H9 (cell line): Measurements from ENCODE around the gene TTC39B. TPM values are rescaled to one million over a fixed set of nuclear protein-coding genes. Genes with fewer than 3 reads are reported as not detected.

Source experiments
- DNase-seq: peaks from one replicate; pipeline ENCODE4 v3.0.0-alpha.2; 2017
- H2AFZ ChIP-seq: one replicate; pipeline ENCODE4 v1.6.1; 2013; ENCODE audit warnings: mild to moderate bottlenecking, low read length, control low read depth, moderate library complexity
- H2AK5ac ChIP-seq: 2 replicates; pipeline ENCODE4 v1.6.1; 2013; ENCODE audit warnings: low read length, control low read depth, mixed read lengths; ENCODE audit not compliant: insufficient read length
- H2BK120ac ChIP-seq: one replicate; pipeline ENCODE4 v1.6.1; 2013; ENCODE audit warnings: low read depth, mild to moderate bottlenecking, low read length, control low read depth, inconsistent platforms; ENCODE audit not compliant: poor library complexity, severe bottlenecking
- H2BK12ac ChIP-seq: 2 replicates; pipeline ENCODE4 v1.6.1; 2013; ENCODE audit warnings: low read length, control low read depth, mixed read lengths, low read depth; ENCODE audit not compliant: insufficient read length
- H2BK15ac ChIP-seq: 2 replicates; pipeline ENCODE4 v1.6.1; 2013; ENCODE audit warnings: low read depth, low read length, control low read depth
- H2BK20ac ChIP-seq: one replicate; pipeline ENCODE4 v1.6.1; 2013; ENCODE audit warnings: low read depth, mild to moderate bottlenecking, low read length, control low read depth, inconsistent platforms; ENCODE audit not compliant: poor library complexity, severe bottlenecking
- H2BK5ac ChIP-seq: 2 replicates; pipeline ENCODE4 v1.6.1; 2013; ENCODE audit warnings: low read length, control low read depth, mixed read lengths; ENCODE audit not compliant: insufficient read length
- H3K14ac ChIP-seq: 2 replicates; pipeline ENCODE4 v1.6.1; 2013; ENCODE audit warnings: low read length, control low read depth; ENCODE audit not compliant: insufficient read depth
- H3K18ac ChIP-seq: 2 replicates; pipeline ENCODE4 v1.6.1; 2013; ENCODE audit warnings: low read depth, mild to moderate bottlenecking, mixed read lengths, low read length, control low read depth; ENCODE audit not compliant: insufficient read length
- H3K23ac ChIP-seq: 2 replicates; pipeline ENCODE4 v1.6.1; 2013; ENCODE audit warnings: low read length, control low read depth, mixed read lengths, low read depth; ENCODE audit not compliant: insufficient read length
- H3K23me2 ChIP-seq: 2 replicates; pipeline ENCODE4 v1.6.1; 2013; ENCODE audit warnings: low read depth, mild to moderate bottlenecking, mixed read lengths, low read length, control low read depth; ENCODE audit not compliant: insufficient read length, poor library complexity, severe bottlenecking
- H3K27ac ChIP-seq: 2 replicates; pipeline ENCODE4 v1.5.1; 2013; ENCODE audit warnings: low read length, control low read depth, mixed read lengths, low read depth; ENCODE audit not compliant: insufficient read length
- H3K27me3 ChIP-seq: 2 replicates; pipeline ENCODE4 v1.6.1; 2013; ENCODE audit warnings: low read length, control low read depth, inconsistent platforms; ENCODE audit not compliant: insufficient read depth
- H3K4ac ChIP-seq: 2 replicates; pipeline ENCODE4 v1.6.1; 2013; ENCODE audit warnings: low read depth, mild to moderate bottlenecking, control low read depth, inconsistent platforms, low read length, moderate library complexity
- H3K4me1 ChIP-seq: 2 replicates; pipeline ENCODE4 v1.6.1; 2013; ENCODE audit warnings: low read length, control low read depth, inconsistent platforms; ENCODE audit not compliant: insufficient read depth
- H3K4me2 ChIP-seq: 2 replicates; pipeline ENCODE4 v1.6.1; 2013; ENCODE audit warnings: low read length, control low read depth, mixed read lengths; ENCODE audit not compliant: insufficient read length, insufficient read depth
- H3K56ac ChIP-seq: 2 replicates; pipeline ENCODE4 v1.6.1; 2013; ENCODE audit warnings: low read depth, mild to moderate bottlenecking, mixed read lengths, low read length, control low read depth; ENCODE audit not compliant: insufficient read length
- H3K79me1 ChIP-seq: 2 replicates; pipeline ENCODE4 v1.6.1; 2013; ENCODE audit warnings: low read depth, mild to moderate bottlenecking, moderate library complexity, low read length, control low read depth, inconsistent platforms; ENCODE audit not compliant: insufficient read depth, poor library complexity, severe bottlenecking
- H3K79me2 ChIP-seq: 2 replicates; pipeline ENCODE4 v1.6.1; 2013; ENCODE audit warnings: low read length, control low read depth, inconsistent platforms; ENCODE audit not compliant: insufficient read depth
- H3K9ac ChIP-seq: 2 replicates; pipeline ENCODE4 v1.6.1; 2013; ENCODE audit warnings: low read length, control low read depth, mixed read lengths; ENCODE audit not compliant: insufficient read length; ENCODE audit errors: extremely low read depth
- H3K9me3 ChIP-seq: one replicate; pipeline ENCODE4 v1.6.1; 2013; ENCODE audit warnings: low read depth, low read length, inconsistent platforms; ENCODE audit not compliant: control insufficient read depth
- H3T11ph ChIP-seq: one replicate; pipeline ENCODE4 v1.6.1; 2013; ENCODE audit warnings: mild to moderate bottlenecking, low read length, control low read depth, inconsistent platforms
- H4K20me1 ChIP-seq: one replicate; pipeline ENCODE4 v1.6.1; 2013; ENCODE audit not compliant: control insufficient read depth, insufficient read length, insufficient read depth
- H4K5ac ChIP-seq: 2 replicates; pipeline ENCODE4 v1.6.1; 2013; ENCODE audit warnings: low read depth, mild to moderate bottlenecking, mixed read lengths, low read length, control low read depth; ENCODE audit not compliant: insufficient read length
- H4K8ac ChIP-seq: replicated peaks from 2 replicates; pipeline ENCODE4 v1.6.1; 2013; ENCODE audit warnings: low read length, control low read depth, mixed read lengths, low read depth; ENCODE audit not compliant: insufficient read length
- H4K91ac ChIP-seq: 2 replicates; pipeline ENCODE4 v1.6.1; 2013; ENCODE audit warnings: low read depth, mild to moderate bottlenecking, moderate library complexity, mixed read lengths, low read length, control low read depth; ENCODE audit not compliant: insufficient read length
- H3K27ac Mint-ChIP-seq, 3 experiments: 2 replicates in 2 of 3; 3 replicates in 1 of 3; pipeline ENCODE4 v1.8.0; 2020 to 2021; ENCODE audit warnings: mixed read lengths in 3 of 3, mild to moderate bottlenecking in 1 of 3, moderate library complexity in 1 of 3
- H3K27me3 Mint-ChIP-seq: 2 replicates; pipeline ENCODE4 v1.8.0; 2021; ENCODE audit warnings: low read depth, mild to moderate bottlenecking, moderate library complexity, mixed read lengths
- H3K36me3 Mint-ChIP-seq, 3 experiments: 2 replicates in 2 of 3; 3 replicates in 1 of 3; pipeline ENCODE4 v1.8.0; 2020 to 2021; ENCODE audit warnings: low read depth in 3 of 3, mixed read lengths in 3 of 3; ENCODE audit not compliant: insufficient read depth in 1 of 3
- H3K4me1 Mint-ChIP-seq, 2 experiments: 2 replicates each; pipeline ENCODE4 v1.8.0; 2020; ENCODE audit warnings: mixed read lengths in 2 of 2
- H3K4me3 Mint-ChIP-seq, 2 experiments: 2 replicates in 1 of 2; 3 replicates in 1 of 2; pipeline ENCODE4 v1.8.0; 2020 to 2021; ENCODE audit warnings: mild to moderate bottlenecking in 2 of 2, mixed read lengths in 2 of 2, moderate library complexity in 1 of 2
- H3K9me3 Mint-ChIP-seq, 2 experiments: 2 replicates in 1 of 2; 3 replicates in 1 of 2; pipeline ENCODE4 v1.8.0; 2020; ENCODE audit warnings: mild to moderate bottlenecking in 2 of 2, mixed read lengths in 2 of 2, moderate library complexity in 1 of 2
- CTCF ChIP-seq: fragments of 200-600 bp; sonication (generic); conservative IDR thresholded peaks from 3 replicates; pipeline ENCODE4 v1.8.0; 2021; ENCODE audit warnings: antibody characterized with exemption, mild to moderate bottlenecking
- WGBS: extraction: QIAGEN DNeasy Blood & Tissue Kit; methylation state at CpG from one replicate; pipeline ENCODE4 v1.1.7; 2013; ENCODE audit warnings: missing lambda C conversion rate, low lambda C conversion rate, mixed read lengths; ENCODE audit not compliant: insufficient read length; ENCODE audit errors: extremely low coverage; 5-methylcytosine and 5-hydroxymethylcytosine counted together
- total RNA-seq: library from RNA; stranded (reverse); gene quantifications from 2 replicates; pipeline ENCODE4 v1.2.1, GENCODE V29; 2021

The TTC39B gene
- total RNA-seq, 1 experiment from 2014 or later: 8.2 TPM

DNA sequence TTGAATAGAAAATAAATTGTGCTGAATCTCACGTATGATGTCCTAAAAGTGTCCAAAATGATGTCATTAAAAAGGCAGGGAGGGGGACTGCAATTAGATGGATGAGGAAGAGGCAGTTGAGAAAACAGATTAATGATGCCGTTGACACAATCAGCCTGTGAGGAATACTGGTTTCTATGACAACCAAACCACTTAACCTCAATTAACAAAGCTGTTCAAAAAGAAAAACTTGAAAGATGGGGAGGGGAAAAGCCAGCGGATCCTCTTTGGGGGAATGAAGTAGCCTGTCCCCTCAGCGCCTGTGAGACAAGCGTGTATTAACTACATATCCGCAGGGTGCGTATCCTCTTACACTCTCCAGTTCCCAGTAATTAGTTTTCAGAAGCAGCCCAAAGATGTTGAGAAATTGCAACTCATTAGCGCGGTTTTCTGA lies 160.7 kb downstream of the TTC39B start:
- H3K36me3 Mint-ChIP-seq: no peaks in the 10 kb centered on the region
- Histone ChIP-seq H4K91ac (no peak overlapping the region), H3K4me1 (no peaks in the 10 kb centered on the region), H3K18ac (no peak overlapping the region), H2AFZ (no peak overlapping the region), H3K56ac (no peak overlapping the region), H3K4me2 (no peak overlapping the region), H3T11ph (no peak overlapping the region), H3K79me1 (no peaks in the 10 kb centered on the region), H3K27ac (no peak overlapping the region), H3K27me3 (no peaks in the 10 kb centered on the region), H2BK15ac (no peak overlapping the region), H4K20me1 (no peaks in the 10 kb centered on the region), H2BK5ac (no peak overlapping the region), H2BK20ac (no peak overlapping the region), H3K9ac (no peak overlapping the region), H3K14ac (no peak overlapping the region), H2BK120ac (no peak overlapping the region), H2BK12ac (no peak overlapping the region), H3K9me3 (no peaks in the 10 kb centered on the region), H3K79me2 (no peaks in the 10 kb centered on the region), H2AK5ac (no peak overlapping the region), H4K8ac (no peak overlapping the region), H3K4ac (no peak overlapping the region), H3K23ac (no peak overlapping the region), H4K5ac (no peak overlapping the region), H3K23me2 (no peaks in the 10 kb centered on the region)
- peaks cover 13% of the 10 kb centered on the region in 2 experiments for H3K4me1 Mint-ChIP-seq
- H3K4me3 Mint-ChIP-seq: no peak overlapping the region; a peak in 1 of 5 replicates
- no CpG with 5 or more reads among the region's 9 CpGs for WGBS
- H3K9me3 Mint-ChIP-seq: no peaks in the 10 kb centered on the region; a peak in 1 of 5 replicates
- H3K27ac Mint-ChIP-seq: no peak overlapping the region
- no peak for DNase-seq
- no peak for TF ChIP-seq CTCF
- H3K27me3 Mint-ChIP-seq: no peaks in the 10 kb centered on the region
